MM.1S (cell line): ENCODE measurements around the gene NET1.

ENCODE experiments used
- DNase-seq: peaks from one replicate; pipeline ENCODE4 v3.0.0-alpha.2; 2015
- H2AFZ ChIP-seq: fragments of 300-600 bp; sonication (generic); 2 replicates; pipeline ENCODE4 v1.6.0; 2016; ENCODE audit warnings: antibody characterized with exemption, low read length
- H3F3A ChIP-seq: fragments of 300-600 bp; sonication (generic); 2 replicates; pipeline ENCODE4 v1.6.1; 2016; ENCODE audit warnings: mild to moderate bottlenecking, antibody characterized with exemption, low read length, moderate library complexity, mixed read lengths; ENCODE audit not compliant: insufficient read depth
- H3K27ac ChIP-seq: fragments of 300-600 bp; sonication (generic); 2 replicates; pipeline ENCODE4 v1.5.1; 2016; ENCODE audit warnings: mild to moderate bottlenecking, low read length
- H3K27me3 ChIP-seq: fragments of 300-600 bp; sonication (generic); replicated peaks from 2 replicates; pipeline ENCODE4 v1.6.0; 2016; ENCODE audit warnings: low read length; ENCODE audit not compliant: insufficient read depth
- H3K36me3 ChIP-seq: fragments of 300-600 bp; sonication (generic); replicated peaks from 2 replicates; pipeline ENCODE4 v1.6.1; 2016; ENCODE audit warnings: mild to moderate bottlenecking, low read length, mixed read lengths; ENCODE audit not compliant: insufficient read depth
- H3K4me1 ChIP-seq: fragments of 300-600 bp; sonication (generic); 2 replicates; pipeline ENCODE4 v1.6.1; 2016; ENCODE audit warnings: low read length, mixed read lengths
- H3K4me2 ChIP-seq: fragments of 300-600 bp; sonication (generic); 2 replicates; pipeline ENCODE4 v1.6.0; 2016; ENCODE audit warnings: low read depth, low read length
- H3K4me3 ChIP-seq: fragments of 300-600 bp; sonication (generic); 2 replicates; pipeline ENCODE4 v1.5.1; 2016; ENCODE audit warnings: low read length, mixed read lengths
- H3K79me2 ChIP-seq: fragments of 300-600 bp; sonication (generic); 2 replicates; pipeline ENCODE4 v1.6.1; 2016; ENCODE audit warnings: mixed run types, low read length, mixed read lengths
- H3K9ac ChIP-seq: fragments of 300-600 bp; sonication (generic); 2 replicates; pipeline ENCODE4 v1.6.1; 2016; ENCODE audit warnings: low read length, mixed read lengths
- H3K9me2 ChIP-seq: fragments of 300-600 bp; sonication (generic); replicated peaks from 2 replicates; pipeline ENCODE4 v1.6.1; 2016; ENCODE audit warnings: mild to moderate bottlenecking, low read length, mixed read lengths; ENCODE audit not compliant: insufficient read depth
- H3K9me3 ChIP-seq: fragments of 300-600 bp; sonication (generic); replicated peaks from 2 replicates; pipeline ENCODE4 v1.6.1; 2016; ENCODE audit warnings: mild to moderate bottlenecking, low read length, mixed read lengths; ENCODE audit not compliant: insufficient read depth
- H4K20me1 ChIP-seq: fragments of 300-600 bp; sonication (generic); 2 replicates; pipeline ENCODE4 v1.6.1; 2016; ENCODE audit warnings: mild to moderate bottlenecking, low read length, moderate library complexity, mixed read lengths; ENCODE audit not compliant: insufficient read depth
- EZH2 ChIP-seq: fragments of 300-600 bp; sonication (generic); optimal IDR thresholded peaks from 2 replicates; pipeline ENCODE3; 2017; ENCODE audit warnings: low read depth, mild to moderate bottlenecking, antibody characterized with exemption, low read length, mixed read lengths
- EZH2phosphoT487 ChIP-seq: fragments of 300-600 bp; sonication (generic); IDR thresholded peaks from 2 replicates; pipeline ENCODE4 v1.6.1; 2018; ENCODE audit warnings: antibody characterized with exemption, low read length
- TF ChIP-seq, protein P1 (sequence below): fragments of 300-600 bp; sonication (generic); IDR thresholded peaks from 2 replicates; pipeline ENCODE4 v1.5.1; 2016; ENCODE audit warnings: antibody characterized with exemption, low read length, mixed read lengths

NET1 gene

DNA sequence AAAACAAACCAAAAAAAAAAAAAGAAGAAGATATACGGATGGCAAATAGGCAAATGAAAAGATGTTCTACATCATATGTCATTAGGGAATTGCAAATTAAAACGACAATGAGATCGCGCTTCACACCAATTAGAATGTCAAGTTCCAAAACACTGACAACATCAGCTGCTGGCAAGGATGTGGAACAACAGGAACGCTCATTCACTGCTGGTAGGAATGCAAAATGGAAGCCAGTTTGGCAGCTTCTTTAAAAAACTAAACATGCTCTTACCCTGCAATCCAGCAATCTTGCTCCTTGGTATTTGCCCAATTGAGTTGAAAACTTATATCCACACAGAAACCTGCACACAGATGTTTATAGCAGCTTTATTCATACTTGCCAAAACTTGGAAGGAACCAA is 52.2 kb downstream of the NET1 start:
- Histone ChIP-seq H4K20me1 (no peaks in the 10 kb centered on the region), H3K9me3 (no peaks in the 10 kb centered on the region), H3K4me2 (no peak overlapping the region), H3K27ac (no peak overlapping the region), H3K79me2 (no peaks in the 10 kb centered on the region), H3F3A (no peaks in the 10 kb centered on the region), H3K9me2 (no peaks in the 10 kb centered on the region), H3K36me3 (no peaks in the 10 kb centered on the region), H3K27me3 (no peaks in the 10 kb centered on the region), H2AFZ (no peak overlapping the region), H3K4me3 (no peak overlapping the region), H3K4me1 (no peaks in the 10 kb centered on the region), H3K9ac (no peak overlapping the region)
- no peak for TF ChIP-seq EZH2phosphoT487
- DNase-seq: no peak

DNA sequence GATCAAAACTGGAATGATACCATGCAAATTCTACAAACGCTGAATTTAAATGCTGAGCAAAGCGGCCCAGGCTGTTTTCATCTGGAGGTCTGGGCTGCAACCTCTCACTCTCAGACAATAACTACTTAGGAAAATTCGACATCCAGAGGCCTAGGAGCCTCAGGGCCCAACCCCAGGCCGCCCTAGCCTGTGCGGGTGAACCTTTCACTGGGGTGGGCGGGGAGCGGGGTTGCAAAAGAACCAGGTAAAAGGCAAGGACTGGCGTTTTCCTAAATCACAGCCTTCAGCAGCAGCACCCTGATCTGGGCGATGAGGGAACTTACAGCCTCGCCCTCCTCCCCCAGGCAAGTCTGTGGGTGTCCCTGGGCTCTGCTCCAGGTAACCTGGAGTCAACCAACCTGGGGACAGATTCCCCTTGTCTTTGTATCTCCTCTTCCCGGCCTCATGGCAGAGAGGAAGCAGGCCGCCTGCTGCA is 53.7 kb downstream of the NET1 start:
- TF ChIP-seq EZH2phosphoT487 (no peak), EZH2 (no peak)
- TF ChIP-seq, protein P1, sequence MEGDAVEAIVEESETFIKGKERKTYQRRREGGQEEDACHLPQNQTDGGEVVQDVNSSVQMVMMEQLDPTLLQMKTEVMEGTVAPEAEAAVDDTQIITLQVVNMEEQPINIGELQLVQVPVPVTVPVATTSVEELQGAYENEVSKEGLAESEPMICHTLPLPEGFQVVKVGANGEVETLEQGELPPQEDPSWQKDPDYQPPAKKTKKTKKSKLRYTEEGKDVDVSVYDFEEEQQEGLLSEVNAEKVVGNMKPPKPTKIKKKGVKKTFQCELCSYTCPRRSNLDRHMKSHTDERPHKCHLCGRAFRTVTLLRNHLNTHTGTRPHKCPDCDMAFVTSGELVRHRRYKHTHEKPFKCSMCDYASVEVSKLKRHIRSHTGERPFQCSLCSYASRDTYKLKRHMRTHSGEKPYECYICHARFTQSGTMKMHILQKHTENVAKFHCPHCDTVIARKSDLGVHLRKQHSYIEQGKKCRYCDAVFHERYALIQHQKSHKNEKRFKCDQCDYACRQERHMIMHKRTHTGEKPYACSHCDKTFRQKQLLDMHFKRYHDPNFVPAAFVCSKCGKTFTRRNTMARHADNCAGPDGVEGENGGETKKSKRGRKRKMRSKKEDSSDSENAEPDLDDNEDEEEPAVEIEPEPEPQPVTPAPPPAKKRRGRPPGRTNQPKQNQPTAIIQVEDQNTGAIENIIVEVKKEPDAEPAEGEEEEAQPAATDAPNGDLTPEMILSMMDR: no peak
- no peak overlapping the region for H2AFZ ChIP-seq
- no peak overlapping the region for H3K27ac ChIP-seq
- no peak overlapping the region for H3K4me3 ChIP-seq
- H4K20me1 ChIP-seq: no peaks in the 10 kb centered on the region
- no peaks in the 10 kb centered on the region for H3F3A ChIP-seq
- DNase-seq: no peak
- H3K79me2 ChIP-seq: no peaks in the 10 kb centered on the region
- no peak overlapping the region for H3K4me2 ChIP-seq
- H3K9me3 ChIP-seq: no peaks in the 10 kb centered on the region
- H3K36me3 ChIP-seq: no peaks in the 10 kb centered on the region
- no peaks in the 10 kb centered on the region for H3K9me2 ChIP-seq
- H3K27me3 ChIP-seq: no peaks in the 10 kb centered on the region
- no peak overlapping the region for H3K9ac ChIP-seq
- H3K4me1 ChIP-seq: no peaks in the 10 kb centered on the region

DNA sequence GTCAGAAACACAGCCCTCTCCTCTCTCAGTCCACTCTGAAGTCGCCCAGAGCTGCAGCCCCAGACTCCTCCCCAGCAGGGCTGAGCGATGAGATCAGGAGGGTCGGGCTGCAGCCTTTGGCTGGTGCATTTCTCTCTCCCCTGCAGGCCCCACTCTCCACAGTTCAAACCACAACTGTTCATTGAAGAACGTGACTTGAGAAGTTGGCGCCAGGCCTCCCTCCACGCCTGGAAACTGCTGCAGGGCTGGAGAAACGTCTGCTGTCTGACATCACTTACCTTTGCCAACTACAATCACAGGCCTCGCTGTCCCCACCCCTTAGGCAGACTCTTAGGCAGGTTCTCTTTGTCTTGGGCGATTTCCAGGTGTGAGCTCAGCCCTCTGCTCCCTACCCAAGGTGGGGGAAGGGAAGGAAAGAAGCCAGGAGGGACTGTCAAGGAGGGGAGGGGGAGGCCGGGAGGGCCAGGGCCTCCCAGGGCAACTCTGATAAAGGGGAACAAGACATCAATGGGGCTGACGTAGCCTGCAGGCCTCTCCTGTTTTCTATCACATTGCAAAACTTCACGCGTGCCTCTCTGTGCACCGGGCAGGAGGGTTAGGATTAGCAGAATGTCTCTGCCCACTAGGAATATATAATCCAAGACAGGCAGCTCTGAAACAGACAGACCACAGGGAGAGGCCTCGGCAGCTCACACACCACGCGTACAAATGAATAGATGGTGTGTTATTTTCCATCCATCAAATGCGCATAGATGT is 54.3 kb downstream of the NET1 start:
- Histone ChIP-seq H3K4me2 (no peak overlapping the region), H3K4me1 (no peaks in the 10 kb centered on the region), H3K9me2 (no peaks in the 10 kb centered on the region), H3K79me2 (no peaks in the 10 kb centered on the region), H3K9me3 (no peaks in the 10 kb centered on the region), H3F3A (no peaks in the 10 kb centered on the region), H3K27me3 (no peaks in the 10 kb centered on the region), H2AFZ (no peak overlapping the region), H3K36me3 (no peaks in the 10 kb centered on the region), H3K27ac (no peak overlapping the region), H3K9ac (no peak overlapping the region), H3K4me3 (no peak overlapping the region), H4K20me1 (no peaks in the 10 kb centered on the region)
- no peak for DNase-seq
- no peak for TF ChIP-seq EZH2phosphoT487
- no peak for TF ChIP-seq EZH2
- TF ChIP-seq, protein P1: no peak

DNA sequence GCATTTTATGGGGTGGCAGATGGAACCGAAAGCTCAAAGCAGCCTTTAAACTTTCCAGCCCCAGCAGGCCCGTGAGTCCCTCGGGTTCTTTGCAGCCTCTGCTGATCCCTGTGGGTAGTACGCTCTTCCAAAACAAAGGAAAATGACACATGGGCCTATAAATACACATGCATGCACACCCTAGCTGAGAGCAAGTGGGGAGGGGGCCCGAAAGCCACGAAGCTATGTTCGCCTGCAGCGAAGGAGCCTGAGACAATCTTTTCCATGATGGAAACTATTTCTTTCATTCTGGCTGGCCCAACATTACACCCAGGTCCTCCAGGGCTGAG is 54.8 kb downstream of the NET1 start:
- Histone ChIP-seq H4K20me1 (no peaks in the 10 kb centered on the region), H3K4me1 (no peaks in the 10 kb centered on the region), H3K27me3 (no peaks in the 10 kb centered on the region), H3F3A (no peaks in the 10 kb centered on the region), H3K9me3 (no peaks in the 10 kb centered on the region), H3K79me2 (no peaks in the 10 kb centered on the region), H3K4me2 (no peak overlapping the region), H3K27ac (no peak overlapping the region), H3K9ac (no peak overlapping the region), H2AFZ (no peak overlapping the region), H3K36me3 (no peaks in the 10 kb centered on the region), H3K4me3 (no peak overlapping the region), H3K9me2 (no peaks in the 10 kb centered on the region)
- TF ChIP-seq EZH2: no peak
- TF ChIP-seq, protein P1: no peak
- no peak for TF ChIP-seq EZH2phosphoT487
- no peak for DNase-seq
